ENCODE measurements around the gene ELP5. TPM values are rescaled to one million over a fixed set of nuclear protein-coding genes. Genes with fewer than 3 reads are reported as not detected.

Gene ELP5
- total RNA-seq, 2 donors from 2014 or later = 10.2 to 16.3 TPM

DNA sequence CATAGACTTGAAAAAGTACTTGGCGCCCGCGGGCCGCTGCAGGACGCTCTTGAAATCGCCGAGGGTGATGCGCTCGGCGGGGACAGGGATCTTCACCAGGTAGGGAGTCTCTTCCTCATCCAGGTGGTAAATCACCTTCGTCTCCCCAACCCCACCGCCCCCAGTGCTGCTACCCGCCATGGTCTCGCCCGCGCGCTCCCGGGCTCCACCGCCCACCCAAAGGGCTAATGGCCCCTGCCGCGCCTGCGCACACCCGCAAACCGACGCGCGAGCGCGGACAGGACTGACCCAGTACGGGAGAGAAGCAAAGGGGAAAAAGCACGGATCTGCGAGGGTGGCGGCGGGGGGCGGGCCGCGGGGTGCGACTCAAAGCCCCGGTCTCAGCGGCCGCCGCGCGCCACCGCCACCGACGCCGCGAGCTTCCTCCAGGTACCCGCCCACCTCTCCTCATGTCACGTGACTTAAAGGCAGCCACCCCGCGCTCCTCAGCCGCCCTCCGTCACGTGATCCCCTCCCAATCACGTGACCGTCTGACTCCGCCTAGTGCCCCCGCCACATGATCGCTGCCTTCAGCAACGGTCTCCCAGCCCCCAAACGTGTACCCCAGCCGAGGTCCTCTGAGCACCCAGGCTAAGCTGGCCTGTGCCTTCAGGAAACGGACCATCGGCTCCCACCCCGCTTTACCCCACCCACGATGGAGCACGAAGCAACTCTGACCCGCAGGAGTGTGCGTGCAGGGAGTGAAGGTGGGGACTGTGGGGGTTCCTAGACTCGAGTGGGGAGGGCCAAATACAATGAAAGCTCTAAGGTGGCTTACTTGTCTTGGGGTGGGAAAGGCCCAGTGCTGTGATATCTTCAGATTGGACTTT is 17.7 kb upstream of the ELP5 start, which contains the start of gene DVL2:
DVL2 (minus strand) TSS at position 435 of the 869 bp plus-strand sequence; CDS start at position 180, 255 bp downstream.
- DNase-seq (peak; percentile 95 to 97 (median 96)), ATAC-seq (peak; percentile 67)
- no peaks in the 10 kb centered on the region for H3K9me3 ChIP-seq
- H3K27ac ChIP-seq = peak within 1 kb of the TSS; percentile 57 to 85 (median 72)
- 0% methylated on average over 34 to 71 of the region's 72 CpGs for whole genome bisulfite sequencing, 2 donors
- H3K27me3 ChIP-seq = no peaks in the 10 kb centered on the region
- peaks cover 54% of the 10 kb centered on the region for H3K4me1 ChIP-seq
- H3K36me3 ChIP-seq (replicated peaks in 1 of 2; ENCODE audit: insufficient read depth in 1 of 2, low read depth in 2 of 2) = peaks cover 0 to 5% of the 10 kb centered on the region in 2 donors
- intact Hi-C loops (cut with DNase I) = no loop called here
- peak in 2 of 3 donors; percentile 69 to 73 for TF ChIP-seq POLR2A (IDR thresholded peaks at IDR 0.05)
- TF ChIP-seq, protein P1, sequence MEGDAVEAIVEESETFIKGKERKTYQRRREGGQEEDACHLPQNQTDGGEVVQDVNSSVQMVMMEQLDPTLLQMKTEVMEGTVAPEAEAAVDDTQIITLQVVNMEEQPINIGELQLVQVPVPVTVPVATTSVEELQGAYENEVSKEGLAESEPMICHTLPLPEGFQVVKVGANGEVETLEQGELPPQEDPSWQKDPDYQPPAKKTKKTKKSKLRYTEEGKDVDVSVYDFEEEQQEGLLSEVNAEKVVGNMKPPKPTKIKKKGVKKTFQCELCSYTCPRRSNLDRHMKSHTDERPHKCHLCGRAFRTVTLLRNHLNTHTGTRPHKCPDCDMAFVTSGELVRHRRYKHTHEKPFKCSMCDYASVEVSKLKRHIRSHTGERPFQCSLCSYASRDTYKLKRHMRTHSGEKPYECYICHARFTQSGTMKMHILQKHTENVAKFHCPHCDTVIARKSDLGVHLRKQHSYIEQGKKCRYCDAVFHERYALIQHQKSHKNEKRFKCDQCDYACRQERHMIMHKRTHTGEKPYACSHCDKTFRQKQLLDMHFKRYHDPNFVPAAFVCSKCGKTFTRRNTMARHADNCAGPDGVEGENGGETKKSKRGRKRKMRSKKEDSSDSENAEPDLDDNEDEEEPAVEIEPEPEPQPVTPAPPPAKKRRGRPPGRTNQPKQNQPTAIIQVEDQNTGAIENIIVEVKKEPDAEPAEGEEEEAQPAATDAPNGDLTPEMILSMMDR (IDR thresholded peaks at IDR 0.05) = peak in 2 of 7 experiments; percentile 11 to 33
- H3K4me3 ChIP-seq = peak within 1 kb of the TSS; percentile 39 to 81

DNA sequence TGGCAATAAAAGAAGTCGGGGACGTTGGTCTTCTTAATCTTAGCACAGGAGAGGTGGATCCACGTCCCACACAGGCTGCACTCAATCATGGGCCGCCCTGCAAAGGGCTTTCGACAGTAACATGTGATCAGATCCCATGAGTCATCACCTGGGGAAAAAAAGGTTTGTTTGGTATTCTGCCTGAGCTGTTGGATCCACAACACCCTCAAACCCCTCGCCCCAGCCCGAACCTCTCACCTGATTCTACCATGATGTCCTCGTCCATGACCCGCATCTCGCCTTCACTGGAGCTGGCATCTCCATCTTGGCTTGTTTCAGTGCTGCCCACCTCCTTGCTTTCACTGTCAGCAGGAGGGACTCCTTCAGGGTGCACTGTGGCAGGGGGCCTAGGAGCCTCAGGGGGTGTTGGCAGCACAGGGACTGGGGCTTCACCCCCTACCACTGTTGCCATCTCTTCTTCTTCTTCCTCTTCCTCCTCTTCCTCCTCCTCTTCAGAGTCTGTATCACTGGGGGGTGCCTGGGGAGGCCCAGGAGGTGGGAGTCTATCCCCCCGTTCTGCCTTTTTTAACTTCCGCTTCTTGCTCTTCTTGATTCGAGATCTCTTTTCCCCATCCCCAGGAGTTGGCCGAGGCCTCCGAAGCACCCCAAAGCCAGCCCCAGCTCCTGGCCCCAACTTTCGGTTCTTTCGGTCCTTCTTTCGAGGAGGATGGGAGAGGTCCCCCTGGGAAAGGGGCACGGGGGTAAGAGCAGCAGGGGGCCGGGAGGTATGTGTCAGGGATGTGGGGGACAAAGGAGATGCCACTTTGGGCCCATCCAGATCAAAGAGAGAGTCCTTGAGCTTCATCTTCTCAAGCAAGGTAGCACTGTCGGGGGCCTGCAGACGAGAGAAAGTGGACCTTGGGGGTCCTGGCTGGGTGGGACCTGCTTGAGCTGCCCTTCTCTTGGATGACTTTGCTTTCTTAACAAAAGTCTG is 16.0 kb upstream of the ELP5 start:
- no peak for ATAC-seq
- H3K4me1 ChIP-seq = peaks cover 68% of the 10 kb centered on the region
- intact Hi-C loops (cut with DNase I) = no loop called here
- peak overlapping the region in 3 of 4 donors; percentile 57 to 85 (median 83) for H3K27ac ChIP-seq
- no peaks in the 10 kb centered on the region for H3K9me3 ChIP-seq
- peak in 1 of 4 donors; percentile 56 for DNase-seq
- WGBS, 2 donors = 78 to 80% methylated on average over 18 to 22 of the region's 22 CpGs
- no peak overlapping the region for H3K4me3 ChIP-seq
- H3K36me3 ChIP-seq (replicated peaks in 1 of 2; ENCODE audit: insufficient read depth in 1 of 2, low read depth in 2 of 2) = peaks cover 0 to 2% of the 10 kb centered on the region in 2 donors
- no peaks in the 10 kb centered on the region for H3K27me3 ChIP-seq
- TF ChIP-seq POLR2A (IDR thresholded peaks at IDR 0.05) = no peak
- TF ChIP-seq, protein P1 (IDR thresholded peaks at IDR 0.05) = no peak

DNA sequence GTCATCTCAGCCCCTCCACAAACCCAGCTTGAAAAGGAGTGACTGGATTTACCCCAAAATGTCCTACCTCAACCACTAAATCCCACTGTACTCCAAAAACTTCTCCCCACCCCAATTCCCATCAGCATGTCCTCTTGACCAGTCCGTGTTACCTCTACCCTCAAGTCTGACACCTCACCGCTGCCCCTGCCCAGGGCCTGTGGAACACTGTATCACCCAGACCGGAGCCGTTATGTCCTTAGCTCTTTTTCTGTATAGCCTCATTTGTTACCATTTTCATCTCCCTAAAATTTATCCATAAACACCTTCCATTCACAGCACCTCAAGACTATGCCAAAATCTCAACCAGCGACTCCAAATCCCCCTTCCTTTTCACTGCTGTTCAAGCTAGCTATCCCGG is 15.2 kb upstream of the ELP5 start:
- H3K9me3 ChIP-seq = no peaks in the 10 kb centered on the region
- 78 to 82% methylated on average over 6 of the region's 6 CpGs for WGBS, 2 donors
- H3K4me3 ChIP-seq = no peak overlapping the region
- no peak for DNase-seq
- peaks cover 0 to 2% of the 10 kb centered on the region in 2 donors for H3K36me3 ChIP-seq (replicated peaks in 1 of 2; ENCODE audit: insufficient read depth in 1 of 2, low read depth in 2 of 2)
- peaks cover 70% of the 10 kb centered on the region for H3K4me1 ChIP-seq
- ATAC-seq = no peak
- peak overlapping the region; percentile 78 to 93 (median 87) for H3K27ac ChIP-seq
- TF ChIP-seq, protein P1 (IDR thresholded peaks at IDR 0.05) = no peak
- TF ChIP-seq POLR2A (IDR thresholded peaks at IDR 0.05) = no peak
- intact Hi-C loops (cut with DNase I) = no loop called here
- no peaks in the 10 kb centered on the region for H3K27me3 ChIP-seq

DNA sequence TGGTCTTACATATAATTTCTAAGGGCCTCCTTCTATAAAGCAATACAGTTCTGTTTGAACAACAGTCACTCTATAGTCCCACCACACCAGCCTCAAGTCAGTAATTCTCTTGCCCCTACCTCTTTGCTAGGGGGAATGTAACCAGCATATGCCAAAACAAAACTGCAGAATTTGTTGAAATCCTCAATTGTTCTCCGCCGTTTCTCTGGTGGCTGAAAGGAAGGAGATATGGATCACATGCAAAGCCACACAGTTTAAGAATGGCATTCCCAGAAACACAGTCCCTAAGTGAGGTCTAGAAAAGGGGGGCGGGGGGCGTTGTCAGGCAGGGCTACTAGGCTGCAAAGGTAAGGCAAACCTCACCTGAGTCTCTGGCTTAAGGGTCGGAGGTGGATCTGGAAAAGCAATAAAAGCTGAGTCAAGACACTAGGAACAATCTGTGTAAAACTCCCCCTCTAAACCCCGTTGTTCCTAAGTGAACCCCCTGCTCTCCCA is 14.7 kb upstream of the ELP5 start:
- peak overlapping the region; percentile 78 to 93 (median 87) for H3K27ac ChIP-seq
- DNase-seq = no peak
- 15 to 20% methylated on average over 6 of the region's 6 CpGs for WGBS, 2 donors

More for the DNA sequence above, 14.7 kb upstream of the ELP5 start:
- H3K4me1 ChIP-seq = peaks cover 65% of the 10 kb centered on the region
- peaks cover 0 to 2% of the 10 kb centered on the region in 2 donors for H3K36me3 ChIP-seq (replicated peaks in 1 of 2; ENCODE audit: insufficient read depth in 1 of 2, low read depth in 2 of 2)
- intact Hi-C loops (cut with DNase I) = no loop called here
- TF ChIP-seq, protein P1 (IDR thresholded peaks at IDR 0.05) = no peak
- peak in 2 of 3 donors; percentile 17 to 34 for TF ChIP-seq POLR2A (IDR thresholded peaks at IDR 0.05)
- no peak overlapping the region for H3K4me3 ChIP-seq
- no peaks in the 10 kb centered on the region for H3K27me3 ChIP-seq
- no peak for ATAC-seq
- H3K9me3 ChIP-seq = no peaks in the 10 kb centered on the region

Measured in body of pancreas (tissue), 4 donors.